Measurements from ENCODE around the gene OPN1LW. TPM values are rescaled to one million over a fixed set of nuclear protein-coding genes. Genes with fewer than 3 reads are reported as not detected.
"Not testable (repeated sequence)": the region's sequence is repeated elsewhere in the genome, so short reads cannot be mapped to it uniquely, and the experiment has no call there.

The OPN1LW gene
- not detected in 2 replicates for total RNA-seq (2021)
- not detected for Bru-seq, nascent RNA
- not detected for BruChase-seq, experiment 1, labeled RNA remaining after a 2-hour chase
- BruChase-seq, experiment 2, labeled RNA remaining after a 6-hour chase, result not detected
- long read RNA-seq, result 0 reads

GRCh38 chrX:154144010-154144409 is at the start of gene OPN1LW:
TSS of gene OPN1LW (plus strand) at chrX:154144243. CDS start at chrX:154144284, 41 bp downstream.
- H3K4me3 ChIP-seq (ENCODE audit: low read depth, low read length, poor library complexity, severe bottlenecking); H3K27me3 ChIP-seq (replicated peaks; ENCODE audit: insufficient read depth, low read depth, low read length, poor library complexity); DNase-seq (ENCODE audit: low spot score); H3K4me1 ChIP-seq (ENCODE audit: insufficient read depth, low read length, poor library complexity, severe bottlenecking); H3K36me3 ChIP-seq (ENCODE audit: insufficient read depth, low read length, poor library complexity, severe bottlenecking); BruUV-seq (replicated peaks); POLR2A ChIA-PET (ENCODE audit: low non-redundant PET); H3K9me3 ChIP-seq (ENCODE audit: low read depth, low read length, poor library complexity, severe bottlenecking); CTCF ChIA-PET; intact Hi-C loops (cut with micrococcal nuclease; ENCODE audit: unreplicated experiment); H3K27ac ChIP-seq (ENCODE audit: low read depth, low read length, poor library complexity, severe bottlenecking): not testable (repeated sequence)

- Histone ChIP-seq H3K9me3 (ENCODE audit: low read depth, low read length, poor library complexity, severe bottlenecking) (no peaks in the 10 kb centered on the region), H3K4me1 (ENCODE audit: insufficient read depth, low read length, poor library complexity, severe bottlenecking) (peaks cover 5% of the 10 kb centered on the region), H3K4me3 (ENCODE audit: low read depth, low read length, poor library complexity, severe bottlenecking) (no peak overlapping the region), H3K27ac (ENCODE audit: low read depth, low read length, poor library complexity, severe bottlenecking) (no peak overlapping the region), H3K27me3 (replicated peaks; ENCODE audit: insufficient read depth, low read depth, low read length, poor library complexity) (peaks cover 9% of the 10 kb centered on the region), H3K36me3 (ENCODE audit: insufficient read depth, low read length, poor library complexity, severe bottlenecking) (no peaks in the 10 kb centered on the region)
- POLR2A ChIA-PET (ENCODE audit: low non-redundant PET), result no interaction called here
- no peak for TF ChIP-seq CTCF (conservative IDR thresholded peaks at IDR 0.05; ENCODE audit: low read depth, low read length)
- TF ChIP-seq EZH2 (IDR thresholded peaks at IDR 0.05; ENCODE audit: borderline replicate concordance, low read depth, low read length, poor library complexity, severe bottlenecking), result no peak
- BruUV-seq (replicated peaks), result no TSS peak
- DNase-seq (ENCODE audit: low spot score), result no peak
- CTCF ChIA-PET, result interaction anchor here (0.5 kb wide), 1 partner anchor 43 kb away, joined by 5 read pairs; no protein-coding TSS in a partner anchor
- intact Hi-C loops (cut with micrococcal nuclease; ENCODE audit: unreplicated experiment), result no loop called here
Measured at GRCh38 chrX:154094833-154095232, 49.2 kb upstream of the OPN1LW start.

GRCh38 chrX:154096140-154097002 is 47.7 kb upstream of the OPN1LW start:
- H3K9me3 ChIP-seq (ENCODE audit: low read depth, low read length, poor library complexity, severe bottlenecking), result no peaks in the 10 kb centered on the region
- peaks cover 7% of the 10 kb centered on the region for H3K27me3 ChIP-seq (replicated peaks; ENCODE audit: insufficient read depth, low read depth, low read length, poor library complexity)
- peaks cover 5% of the 10 kb centered on the region for H3K4me1 ChIP-seq (ENCODE audit: insufficient read depth, low read length, poor library complexity, severe bottlenecking)
- TSS peak; percentile 47 for BruUV-seq (replicated peaks)
- peak overlapping the region; percentile 58 for H3K4me3 ChIP-seq (ENCODE audit: low read depth, low read length, poor library complexity, severe bottlenecking)
- POLR2A ChIA-PET (ENCODE audit: low non-redundant PET), result interaction anchor here (0.7 kb wide), 1 partner anchor 275 kb away, joined by 4 read pairs; no protein-coding TSS in a partner anchor
- TF ChIP-seq EZH2 (IDR thresholded peaks at IDR 0.05; ENCODE audit: borderline replicate concordance, low read depth, low read length, poor library complexity, severe bottlenecking) (no peak), CTCF (conservative IDR thresholded peaks at IDR 0.05; ENCODE audit: low read depth, low read length) (no peak)
- intact Hi-C loops (cut with micrococcal nuclease; ENCODE audit: unreplicated experiment), result no loop called here
- peak overlapping the region; percentile 79 for H3K27ac ChIP-seq (ENCODE audit: low read depth, low read length, poor library complexity, severe bottlenecking)
- no peak for DNase-seq (ENCODE audit: low spot score)
- H3K36me3 ChIP-seq (ENCODE audit: insufficient read depth, low read length, poor library complexity, severe bottlenecking), result no peaks in the 10 kb centered on the region
- CTCF ChIA-PET, result interaction anchor here (0.6 kb wide), 1 partner anchor 113 kb away, joined by 3 read pairs; no protein-coding TSS in a partner anchor
